ENCODE measurements around the gene PINK1.

GRCh38 chr1:20610970-20611369, 22.3 kb upstream of the PINK1 start:
- TF ChIP-seq CTCF (IDR thresholded peaks at IDR 0.05) (no peak), POLR2AphosphoS5 (IDR thresholded peaks at IDR 0.05) (no peak)
